Measurements from ENCODE around the gene SLC25A5. TPM values are rescaled to one million over a fixed set of nuclear protein-coding genes. Genes with fewer than 3 reads are reported as not detected.

SLC25A5 gene
- polyA plus RNA-seq, 1 of the 3 experiments (the other 2 are of a cell fraction): 387 TPM

- H3F3A ChIP-seq (replicated peaks; ENCODE audit: insufficient read depth): no peaks in the 10 kb centered on the region
- H3K4me1 ChIP-seq (ENCODE audit: control insufficient read depth in 1 of 2, insufficient read depth in 2 of 2, low read depth in 1 of 2, low read length in 1 of 2): no peaks in the 10 kb centered on the region
- H3K27ac ChIP-seq (ENCODE audit: low read depth in 2 of 2, low read length in 1 of 2): no peak overlapping the region
- no peaks in the 10 kb centered on the region for H3K9me2 ChIP-seq
- no peak for DNase-seq
- H3K27me3 ChIP-seq (ENCODE audit: insufficient read depth): peaks cover 4% of the 10 kb centered on the region; the same call in 1 of the 2 replicates
- 46% methylated on average over 14 of the region's 14 CpGs for WGBS (ENCODE audit: low lambda C conversion rate)
- H2AFZ ChIP-seq (ENCODE audit: low read depth): no peak overlapping the region
- ChIA-PET CTCF (no interaction called here), POLR2A (no interaction called here)
- no peak overlapping the region for H3K4me3 ChIP-seq (ENCODE audit: low read depth in 2 of 2, low read length in 1 of 2)
- H3K9ac ChIP-seq: no peak overlapping the region
- H3K79me2 ChIP-seq (ENCODE audit: insufficient read depth): no peaks in the 10 kb centered on the region
- H3K36me3 ChIP-seq (replicated peaks in 1 of 2; ENCODE audit: control insufficient read depth in 1 of 2, insufficient read depth in 2 of 2, low read length in 1 of 2): no peaks in the 10 kb centered on the region
- TF ChIP-seq, protein P1, sequence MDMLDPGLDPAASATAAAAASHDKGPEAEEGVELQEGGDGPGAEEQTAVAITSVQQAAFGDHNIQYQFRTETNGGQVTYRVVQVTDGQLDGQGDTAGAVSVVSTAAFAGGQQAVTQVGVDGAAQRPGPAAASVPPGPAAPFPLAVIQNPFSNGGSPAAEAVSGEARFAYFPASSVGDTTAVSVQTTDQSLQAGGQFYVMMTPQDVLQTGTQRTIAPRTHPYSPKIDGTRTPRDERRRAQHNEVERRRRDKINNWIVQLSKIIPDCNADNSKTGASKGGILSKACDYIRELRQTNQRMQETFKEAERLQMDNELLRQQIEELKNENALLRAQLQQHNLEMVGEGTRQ (IDR thresholded peaks at IDR 0.05; ENCODE audit: borderline replicate concordance, low read depth, low read length): no peak
- TF ChIP-seq IRF3 (IDR thresholded peaks at IDR 0.05; ENCODE audit: low read depth, low read length) (no peak), TAF1 (IDR thresholded peaks at IDR 0.05; ENCODE audit: borderline replicate concordance, low read depth, low read length) (no peak), ZBTB33 (IDR thresholded peaks at IDR 0.05; ENCODE audit: borderline replicate concordance, low read depth) (no peak), SMC3 (IDR thresholded peaks at IDR 0.05; ENCODE audit: low read depth, low read length) (no peak)
- TF ChIP-seq, protein P2, sequence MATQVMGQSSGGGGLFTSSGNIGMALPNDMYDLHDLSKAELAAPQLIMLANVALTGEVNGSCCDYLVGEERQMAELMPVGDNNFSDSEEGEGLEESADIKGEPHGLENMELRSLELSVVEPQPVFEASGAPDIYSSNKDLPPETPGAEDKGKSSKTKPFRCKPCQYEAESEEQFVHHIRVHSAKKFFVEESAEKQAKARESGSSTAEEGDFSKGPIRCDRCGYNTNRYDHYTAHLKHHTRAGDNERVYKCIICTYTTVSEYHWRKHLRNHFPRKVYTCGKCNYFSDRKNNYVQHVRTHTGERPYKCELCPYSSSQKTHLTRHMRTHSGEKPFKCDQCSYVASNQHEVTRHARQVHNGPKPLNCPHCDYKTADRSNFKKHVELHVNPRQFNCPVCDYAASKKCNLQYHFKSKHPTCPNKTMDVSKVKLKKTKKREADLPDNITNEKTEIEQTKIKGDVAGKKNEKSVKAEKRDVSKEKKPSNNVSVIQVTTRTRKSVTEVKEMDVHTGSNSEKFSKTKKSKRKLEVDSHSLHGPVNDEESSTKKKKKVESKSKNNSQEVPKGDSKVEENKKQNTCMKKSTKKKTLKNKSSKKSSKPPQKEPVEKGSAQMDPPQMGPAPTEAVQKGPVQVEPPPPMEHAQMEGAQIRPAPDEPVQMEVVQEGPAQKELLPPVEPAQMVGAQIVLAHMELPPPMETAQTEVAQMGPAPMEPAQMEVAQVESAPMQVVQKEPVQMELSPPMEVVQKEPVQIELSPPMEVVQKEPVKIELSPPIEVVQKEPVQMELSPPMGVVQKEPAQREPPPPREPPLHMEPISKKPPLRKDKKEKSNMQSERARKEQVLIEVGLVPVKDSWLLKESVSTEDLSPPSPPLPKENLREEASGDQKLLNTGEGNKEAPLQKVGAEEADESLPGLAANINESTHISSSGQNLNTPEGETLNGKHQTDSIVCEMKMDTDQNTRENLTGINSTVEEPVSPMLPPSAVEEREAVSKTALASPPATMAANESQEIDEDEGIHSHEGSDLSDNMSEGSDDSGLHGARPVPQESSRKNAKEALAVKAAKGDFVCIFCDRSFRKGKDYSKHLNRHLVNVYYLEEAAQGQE (IDR thresholded peaks at IDR 0.05; ENCODE audit: low read depth, low read length): no peak
- H3K9me3 ChIP-seq: no peaks in the 10 kb centered on the region
- H3K4me2 ChIP-seq: no peak overlapping the region
- H4K20me1 ChIP-seq (ENCODE audit: insufficient read depth): no peaks in the 10 kb centered on the region
Measured at GRCh38 chrX:119423631-119424030, 44.6 kb upstream of the SLC25A5 start.

- ChIA-PET CTCF (no interaction called here), POLR2A (no interaction called here)
- DNase-seq: no peak
- Histone ChIP-seq H3K4me2 (no peak overlapping the region), H3K79me2 (ENCODE audit: insufficient read depth) (no peaks in the 10 kb centered on the region), H3K9me3 (no peaks in the 10 kb centered on the region), H2AFZ (ENCODE audit: low read depth) (no peak overlapping the region), H4K20me1 (ENCODE audit: insufficient read depth) (no peaks in the 10 kb centered on the region), H3K9ac (no peak overlapping the region), H3K27ac (ENCODE audit: low read depth in 2 of 2, low read length in 1 of 2) (no peak overlapping the region), H3K36me3 (replicated peaks in 1 of 2; ENCODE audit: control insufficient read depth in 1 of 2, insufficient read depth in 2 of 2, low read length in 1 of 2) (no peaks in the 10 kb centered on the region), H3K4me1 (ENCODE audit: control insufficient read depth in 1 of 2, insufficient read depth in 2 of 2, low read depth in 1 of 2, low read length in 1 of 2) (no peaks in the 10 kb centered on the region), H3K4me3 (ENCODE audit: low read depth in 2 of 2, low read length in 1 of 2) (no peak overlapping the region), H3K9me2 (no peaks in the 10 kb centered on the region), H3K27me3 (ENCODE audit: insufficient read depth) (no peaks in the 10 kb centered on the region; the same call in 1 of the 2 replicates), H3F3A (replicated peaks; ENCODE audit: insufficient read depth) (no peaks in the 10 kb centered on the region)
- 41% methylated on average over 6 of the region's 6 CpGs for WGBS (ENCODE audit: low lambda C conversion rate)
- TF ChIP-seq SIN3A (IDR thresholded peaks at IDR 0.05; ENCODE audit: borderline replicate concordance, low read depth, low read length) (no peak), RFX5 (IDR thresholded peaks at IDR 0.05; ENCODE audit: low read length) (no peak), EZH2phosphoT487 (IDR thresholded peaks at IDR 0.05; ENCODE audit: borderline replicate concordance, low read depth) (no peak), TEAD4 (IDR thresholded peaks at IDR 0.05; ENCODE audit: borderline replicate concordance, insufficient read depth) (no peak), FOXJ3 (CRISPR knock-in tag; IDR thresholded peaks at IDR 0.05) (no peak), RXRA (IDR thresholded peaks at IDR 0.05; ENCODE audit: borderline replicate concordance, low read depth) (no peak)
- TF ChIP-seq, protein P3, sequence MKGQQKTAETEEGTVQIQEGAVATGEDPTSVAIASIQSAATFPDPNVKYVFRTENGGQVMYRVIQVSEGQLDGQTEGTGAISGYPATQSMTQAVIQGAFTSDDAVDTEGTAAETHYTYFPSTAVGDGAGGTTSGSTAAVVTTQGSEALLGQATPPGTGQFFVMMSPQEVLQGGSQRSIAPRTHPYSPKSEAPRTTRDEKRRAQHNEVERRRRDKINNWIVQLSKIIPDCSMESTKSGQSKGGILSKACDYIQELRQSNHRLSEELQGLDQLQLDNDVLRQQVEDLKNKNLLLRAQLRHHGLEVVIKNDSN (IDR thresholded peaks at IDR 0.05; ENCODE audit: borderline replicate concordance, low read depth): no peak
- TF ChIP-seq, protein P1 (IDR thresholded peaks at IDR 0.05; ENCODE audit: borderline replicate concordance, low read depth, low read length): no peak
Measured at GRCh38 chrX:119424999-119425398, 43.2 kb upstream of the SLC25A5 start.

All from SK-N-SH (cell line).